ENCODE data around the gene OR11A1.

Gene OR11A1, protein sequence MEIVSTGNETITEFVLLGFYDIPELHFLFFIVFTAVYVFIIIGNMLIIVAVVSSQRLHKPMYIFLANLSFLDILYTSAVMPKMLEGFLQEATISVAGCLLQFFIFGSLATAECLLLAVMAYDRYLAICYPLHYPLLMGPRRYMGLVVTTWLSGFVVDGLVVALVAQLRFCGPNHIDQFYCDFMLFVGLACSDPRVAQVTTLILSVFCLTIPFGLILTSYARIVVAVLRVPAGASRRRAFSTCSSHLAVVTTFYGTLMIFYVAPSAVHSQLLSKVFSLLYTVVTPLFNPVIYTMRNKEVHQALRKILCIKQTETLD

DNA sequence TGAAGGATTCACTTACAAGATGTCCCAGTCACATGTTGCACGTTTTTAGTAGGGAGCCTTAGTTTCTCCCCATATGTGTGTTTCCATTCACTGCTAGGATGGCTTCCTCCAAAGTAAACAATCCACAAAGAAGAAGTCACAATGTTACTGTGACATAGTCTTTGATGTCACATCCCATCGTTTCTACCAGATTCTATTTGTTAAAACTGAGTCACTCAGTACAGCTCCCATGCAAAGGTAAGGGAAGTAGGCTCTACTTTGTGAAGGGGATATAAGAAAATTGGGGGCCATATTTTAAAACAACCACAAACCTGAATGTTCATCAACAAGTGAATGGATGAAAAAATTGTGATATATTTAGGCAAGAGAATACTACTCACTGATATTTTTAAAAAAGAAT lies at the start of gene OR11A1, which contains the start of gene OR2H1:
Gene OR11A1 (minus strand): TSS at position 101 of the 400 bp plus-strand sequence. CDS start 29,430 bp downstream, outside the sequence.
Gene OR2H1 (plus strand): TSS at position 185 of the 400 bp plus-strand sequence. CDS start 4,615 bp downstream, outside the sequence.
- no peaks in the 10 kb centered on the region for H3K9me3 Mint-ChIP-seq

DNA sequence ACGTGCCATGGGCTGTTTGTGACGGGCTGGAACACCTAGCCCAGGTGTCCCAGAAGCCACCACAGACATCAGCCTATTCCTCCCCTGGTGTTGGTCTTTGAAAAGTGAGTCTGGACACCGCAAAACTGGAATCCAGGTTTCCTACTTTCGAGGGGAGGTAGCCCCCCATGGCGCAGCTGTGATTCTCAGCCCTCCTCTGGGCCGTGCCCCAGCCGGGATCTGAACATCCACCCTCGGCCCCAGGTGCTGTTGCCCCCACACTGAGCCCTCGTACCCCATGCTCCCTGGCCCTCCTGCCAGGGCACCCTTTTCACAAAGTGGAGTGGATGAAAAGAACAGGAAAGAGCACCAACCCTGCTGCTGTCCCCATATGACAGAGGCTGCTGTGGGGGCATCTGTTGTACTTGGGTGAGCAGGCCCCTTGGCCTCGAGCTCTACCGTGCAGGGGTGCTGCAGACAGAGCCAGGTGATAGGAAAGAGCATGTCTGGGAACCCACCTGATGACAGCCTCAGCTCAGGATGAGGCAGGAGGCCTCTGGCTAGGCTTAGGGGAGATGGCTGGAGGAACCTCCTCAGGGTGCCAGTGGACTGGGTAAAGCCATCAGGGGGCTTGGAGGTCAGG lies 49.7 kb upstream of the OR11A1 start:
- no peak overlapping the region for H3K4me3 Mint-ChIP-seq
- no peaks in the 10 kb centered on the region for H3K4me1 Mint-ChIP-seq
- H3K9me3 Mint-ChIP-seq, result no peaks in the 10 kb centered on the region
- H3K27ac Mint-ChIP-seq, result no peak overlapping the region
- no peaks in the 10 kb centered on the region for H3K36me3 Mint-ChIP-seq (ENCODE audit: low read depth)
- TF ChIP-seq, protein P1, sequence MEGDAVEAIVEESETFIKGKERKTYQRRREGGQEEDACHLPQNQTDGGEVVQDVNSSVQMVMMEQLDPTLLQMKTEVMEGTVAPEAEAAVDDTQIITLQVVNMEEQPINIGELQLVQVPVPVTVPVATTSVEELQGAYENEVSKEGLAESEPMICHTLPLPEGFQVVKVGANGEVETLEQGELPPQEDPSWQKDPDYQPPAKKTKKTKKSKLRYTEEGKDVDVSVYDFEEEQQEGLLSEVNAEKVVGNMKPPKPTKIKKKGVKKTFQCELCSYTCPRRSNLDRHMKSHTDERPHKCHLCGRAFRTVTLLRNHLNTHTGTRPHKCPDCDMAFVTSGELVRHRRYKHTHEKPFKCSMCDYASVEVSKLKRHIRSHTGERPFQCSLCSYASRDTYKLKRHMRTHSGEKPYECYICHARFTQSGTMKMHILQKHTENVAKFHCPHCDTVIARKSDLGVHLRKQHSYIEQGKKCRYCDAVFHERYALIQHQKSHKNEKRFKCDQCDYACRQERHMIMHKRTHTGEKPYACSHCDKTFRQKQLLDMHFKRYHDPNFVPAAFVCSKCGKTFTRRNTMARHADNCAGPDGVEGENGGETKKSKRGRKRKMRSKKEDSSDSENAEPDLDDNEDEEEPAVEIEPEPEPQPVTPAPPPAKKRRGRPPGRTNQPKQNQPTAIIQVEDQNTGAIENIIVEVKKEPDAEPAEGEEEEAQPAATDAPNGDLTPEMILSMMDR (IDR thresholded peaks at IDR 0.05; ENCODE audit: unreplicated experiment in 3 of 3), result no peak
- H3K27me3 Mint-ChIP-seq (ENCODE audit: low read depth), result peaks cover 6% of the 10 kb centered on the region

More for the DNA sequence above, at the start of gene OR11A1, which contains the start of gene OR2H1:
- Mint-ChIP-seq H3K27ac (no peak within 1 kb of the TSS), H3K27me3 (ENCODE audit: low read depth) (peaks cover 8% of the 10 kb centered on the region), H3K4me3 (no peak within 1 kb of the TSS), H3K4me1 (no peaks in the 10 kb centered on the region), H3K36me3 (ENCODE audit: low read depth) (no peaks in the 10 kb centered on the region)
- TF ChIP-seq, protein P1 (IDR thresholded peaks at IDR 0.05; ENCODE audit: unreplicated experiment in 3 of 3), result no peak

DNA sequence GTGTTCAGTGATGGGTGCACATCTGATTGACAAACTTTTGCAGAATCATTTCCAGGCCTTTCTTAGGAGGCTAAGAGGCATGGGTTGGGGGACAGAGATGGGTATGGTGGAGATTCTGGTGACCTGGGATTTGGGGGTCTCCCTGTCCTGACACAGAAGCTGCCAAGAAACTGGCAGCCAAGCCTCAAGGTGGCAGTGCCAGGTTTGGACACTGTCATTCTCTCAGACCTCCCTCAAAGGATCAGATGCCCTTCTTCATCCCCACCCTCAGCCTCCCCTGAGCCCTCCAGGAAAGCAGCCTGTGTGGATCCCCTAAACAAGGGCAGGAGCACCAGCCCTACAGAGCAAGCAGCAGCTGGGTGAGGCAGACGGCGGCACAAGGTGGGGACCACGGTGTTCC lies 48.9 kb upstream of the OR11A1 start:
- Mint-ChIP-seq H3K36me3 (ENCODE audit: low read depth) (no peaks in the 10 kb centered on the region), H3K4me3 (no peak overlapping the region), H3K4me1 (no peaks in the 10 kb centered on the region), H3K9me3 (no peaks in the 10 kb centered on the region), H3K27ac (no peak overlapping the region), H3K27me3 (ENCODE audit: low read depth) (peaks cover 6% of the 10 kb centered on the region)
- TF ChIP-seq, protein P1 (IDR thresholded peaks at IDR 0.05; ENCODE audit: unreplicated experiment in 3 of 3), result no peak

DNA sequence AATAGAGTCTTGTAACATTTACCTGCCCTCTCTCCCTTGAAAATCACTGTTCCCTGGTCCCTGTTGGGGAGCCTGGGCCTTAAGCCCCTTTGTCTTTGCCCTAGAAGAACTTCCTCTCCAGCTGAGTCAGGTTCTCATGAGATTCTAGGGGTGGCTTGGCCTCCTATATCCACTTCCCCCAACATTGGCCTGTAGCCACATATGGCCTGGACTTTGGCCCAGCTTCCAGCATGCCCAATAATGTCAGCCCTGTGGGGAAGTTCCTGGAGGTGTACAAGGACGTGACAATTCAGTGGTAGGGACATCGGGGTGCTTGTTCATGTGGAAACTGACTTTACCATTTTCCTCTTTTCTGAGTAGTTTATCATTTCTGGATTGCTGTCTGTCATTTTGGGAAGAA lies 48.1 kb upstream of the OR11A1 start:
- Mint-ChIP-seq H3K4me3 (no peak overlapping the region), H3K27ac (no peak overlapping the region), H3K9me3 (no peaks in the 10 kb centered on the region), H3K36me3 (ENCODE audit: low read depth) (no peaks in the 10 kb centered on the region), H3K27me3 (ENCODE audit: low read depth) (peaks cover 6% of the 10 kb centered on the region), H3K4me1 (no peaks in the 10 kb centered on the region)
- TF ChIP-seq, protein P1 (IDR thresholded peaks at IDR 0.05; ENCODE audit: unreplicated experiment in 3 of 3), result no peak

DNA sequence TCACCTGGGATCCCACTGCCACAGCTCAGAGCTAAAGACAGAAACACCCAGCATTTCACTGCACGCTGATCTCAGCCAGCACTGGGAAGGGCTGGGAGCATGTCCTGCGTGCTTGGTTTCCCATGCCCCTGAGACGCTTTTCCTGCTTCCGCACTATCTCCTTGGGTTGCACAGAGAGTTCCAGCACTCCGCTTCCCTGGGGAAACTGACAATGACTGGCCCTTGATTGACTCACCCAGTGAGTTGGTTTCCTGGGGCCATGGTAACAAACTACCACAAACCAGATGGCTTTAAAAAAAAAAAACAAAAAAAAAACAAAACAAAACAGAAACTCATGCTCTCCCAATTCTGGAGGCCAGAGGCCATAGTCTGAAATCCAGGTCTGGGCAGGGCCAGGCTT lies 45.7 kb upstream of the OR11A1 start:
- peaks cover 6% of the 10 kb centered on the region for H3K27me3 Mint-ChIP-seq (ENCODE audit: low read depth)
- H3K9me3 Mint-ChIP-seq, result no peaks in the 10 kb centered on the region
- H3K36me3 Mint-ChIP-seq (ENCODE audit: low read depth), result no peaks in the 10 kb centered on the region
- H3K4me1 Mint-ChIP-seq, result no peaks in the 10 kb centered on the region
- H3K4me3 Mint-ChIP-seq, result no peak overlapping the region
- TF ChIP-seq, protein P1 (IDR thresholded peaks at IDR 0.05; ENCODE audit: unreplicated experiment in 3 of 3), result no peak
- no peak overlapping the region for H3K27ac Mint-ChIP-seq

All from nephron (organoid).